ENCODE results near the gene CACYBP. TPM values are rescaled to one million over a fixed set of nuclear protein-coding genes. Genes with fewer than 3 reads are reported as not detected.

Gene CACYBP
- polyA plus RNA-seq, 1 donor from 2014 or later, result 484 TPM

- H2AFZ ChIP-seq (ENCODE audit: low read depth, low read length), result no peak overlapping the region
- H3K79me2 ChIP-seq (replicated peaks; ENCODE audit: insufficient read depth, low read length), result no peaks in the 10 kb centered on the region
- no peaks in the 10 kb centered on the region for H4K20me1 ChIP-seq (ENCODE audit: insufficient read depth)
- H3K4me2 ChIP-seq (ENCODE audit: low read length), result no peak overlapping the region
- no peaks in the 10 kb centered on the region for H3K9me2 ChIP-seq (ENCODE audit: insufficient read depth, low read length)
- no peak overlapping the region for H3K27ac ChIP-seq (ENCODE audit: low read length)
- H3K9me3 ChIP-seq (ENCODE audit: low read length), result no peaks in the 10 kb centered on the region
- H3K9ac ChIP-seq (ENCODE audit: low read length), result no peak overlapping the region
- no peak overlapping the region for H3K4me3 ChIP-seq (ENCODE audit: low read length)
- no peaks in the 10 kb centered on the region for H3K27me3 ChIP-seq (ENCODE audit: insufficient read depth, low read depth, low read length)
- TF ChIP-seq EZH2 (IDR thresholded peaks at IDR 0.05; ENCODE audit: borderline replicate concordance, insufficient read depth, low read length, poor library complexity, severe bottlenecking) (no peak), SMC3 (conservative IDR thresholded peaks at IDR 0.05; ENCODE audit: poor library complexity) (no peak), MXI1 (conservative IDR thresholded peaks at IDR 0.05; ENCODE audit: poor library complexity, severe bottlenecking) (no peak), POLR2AphosphoS5 (IDR thresholded peaks at IDR 0.05) (no peak), RAD21 (conservative IDR thresholded peaks at IDR 0.05) (no peak), CTCF (IDR thresholded peaks at IDR 0.05; ENCODE audit: poor library complexity, severe bottlenecking) (no peak), EP300 (conservative IDR thresholded peaks at IDR 0.05; ENCODE audit: poor library complexity, severe bottlenecking) (no peak), TAF1 (IDR thresholded peaks at IDR 0.05; ENCODE audit: low read depth) (no peak), REST (IDR thresholded peaks at IDR 0.05; ENCODE audit: borderline replicate concordance) (no peak)
- no peaks in the 10 kb centered on the region for H3F3A ChIP-seq (ENCODE audit: insufficient read depth, low read length, poor library complexity, severe bottlenecking)
- no peaks in the 10 kb centered on the region for H3K36me3 ChIP-seq (ENCODE audit: insufficient read depth, low read length)
These were observed 55.0 kb downstream of the CACYBP start for GRCh38 chr1:175054736-175055135.

Small RNAs within 50 kb of the gene (small RNA-seq; reads per million reads assigned to genes)
- gene RF00019 (0 to 1.2 (median 0) reads per million in 3 experiments), gene RNU6-307P (0 reads per million in 3 experiments)

Other genes starting within 250 kb of the CACYBP start
- gene MRPS14, start 23.5 kb downstream of the CACYBP start, polyA plus RNA-seq, result 49.5 and 54.3 TPM in 2 replicates
- gene TNN, start 67.9 kb downstream of the CACYBP start, polyA plus RNA-seq, result not detected in 2 replicates
- not detected in 2 replicates for gene KIAA0040, start 192.8 kb downstream of the CACYBP start, polyA plus RNA-seq

Measured in neural cell (in vitro differentiated cells).